ENCODE data around the gene ZNF135. TPM values are rescaled to one million over a fixed set of nuclear protein-coding genes. Genes with fewer than 3 reads are reported as not detected.

The ZNF135 gene
- total and polyA plus RNA-seq, 2 of the 13 experiments (the other 11 are each of a cell fraction or from before 2014, with no cell fraction given) = not detected

GRCh38 chr19:58117841-58118575, 58.9 kb downstream of the ZNF135 start:
- no peak for FAIRE-seq
- WGBS (ENCODE audit: low lambda C conversion rate) = 86% methylated on average over 54 of the region's 77 CpGs

GRCh38 chr19:58118979-58119733, 60.1 kb downstream of the ZNF135 start:
- no peak for FAIRE-seq
- H3K9me3 ChIP-seq (ENCODE audit: low read length) = peaks cover 89% of the 10 kb centered on the region
- H2AFZ ChIP-seq (ENCODE audit: low read length) = no peak overlapping the region
- intact Hi-C loops (cut with micrococcal nuclease; ENCODE audit: unreplicated experiment) (no loop called here), in situ Hi-C loops (cut with HindIII; ENCODE audit: extremely low pct_ligation_motif_present, low pct_unique_long_range_greater_than_20kb) (no loop called here)
- no peak overlapping the region for H3K4me3 ChIP-seq (replicated peaks in 1 of 3; ENCODE audit: insufficient read depth in 1 of 3, low read depth in 2 of 3, low read length in 3 of 3)
- ChIA-PET POLR2A (no interaction called here), CTCF (ENCODE audit: low intra/inter-chr PET ratio, low total read pairs) (no interaction called here)
- H3K79me2 ChIP-seq (ENCODE audit: insufficient read depth, low read length) = no peaks in the 10 kb centered on the region
- H4K20me1 ChIP-seq (ENCODE audit: insufficient read depth, low read length) = no peaks in the 10 kb centered on the region
- BruUV-seq (replicated peaks) = no TSS peak
- no peak overlapping the region for H3K4me2 ChIP-seq (ENCODE audit: low read depth, low read length)
- no peaks in the 10 kb centered on the region for H3K27me3 ChIP-seq (ENCODE audit: control insufficient read depth in 1 of 2, insufficient read depth in 2 of 2, low read length in 2 of 2)
- no peaks in the 10 kb centered on the region for H3K4me1 ChIP-seq (ENCODE audit: insufficient read depth, low read length)
- ATAC-seq = no peak
- DNase-seq (ENCODE audit: low spot score) = no peak
- 56% methylated on average over 5 of the region's 5 CpGs for WGBS (ENCODE audit: low lambda C conversion rate)
- no peak overlapping the region for H3K27ac ChIP-seq (ENCODE audit: extremely low read length, insufficient read depth, low read length)
- no peak overlapping the region for H3K9ac ChIP-seq (ENCODE audit: insufficient read depth, low read depth, low read length)
- no peaks in the 10 kb centered on the region for H3K36me3 ChIP-seq (replicated peaks in 1 of 2; ENCODE audit: control insufficient read depth in 1 of 2, insufficient read depth in 2 of 2, low read length in 2 of 2)
- TF ChIP-seq ZNF710 (CRISPR knock-in tag; IDR thresholded peaks at IDR 0.05; ENCODE audit: borderline replicate concordance) (no peak), NPAS2 (CRISPR knock-in tag; IDR thresholded peaks at IDR 0.05; ENCODE audit: borderline replicate concordance) (no peak), ZNF296 (CRISPR knock-in tag; conservative IDR thresholded peaks at IDR 0.05) (no peak), RERE (CRISPR knock-in tag; IDR thresholded peaks at IDR 0.05; ENCODE audit: low read depth) (no peak), CCAR2 (optimal IDR thresholded peaks at IDR 0.05; ENCODE audit: low read depth, low read length) (no peak), ATAD3A (CRISPR knock-in tag; IDR thresholded peaks at IDR 0.05) (no peak)

More at GRCh38 chr19:58117841-58118575, 58.9 kb downstream of the ZNF135 start:
- in situ Hi-C loops (cut with HindIII; ENCODE audit: extremely low pct_ligation_motif_present, low pct_unique_long_range_greater_than_20kb) (no loop called here), intact Hi-C loops (cut with micrococcal nuclease; ENCODE audit: unreplicated experiment) (no loop called here)
- POLR2A ChIA-PET = no interaction called here
- CTCF ChIA-PET (ENCODE audit: low intra/inter-chr PET ratio, low total read pairs) = no interaction called here
- Histone ChIP-seq H3K9ac (ENCODE audit: insufficient read depth, low read depth, low read length) (no peak overlapping the region), H3K27me3 (ENCODE audit: control insufficient read depth in 1 of 2, insufficient read depth in 2 of 2, low read length in 2 of 2) (no peaks in the 10 kb centered on the region), H3K4me1 (ENCODE audit: insufficient read depth, low read length) (no peaks in the 10 kb centered on the region), H3K9me3 (ENCODE audit: low read length) (peaks cover 88% of the 10 kb centered on the region), H3K79me2 (ENCODE audit: insufficient read depth, low read length) (no peaks in the 10 kb centered on the region), H4K20me1 (ENCODE audit: insufficient read depth, low read length) (no peaks in the 10 kb centered on the region), H3K4me3 (replicated peaks in 1 of 3; ENCODE audit: insufficient read depth in 1 of 3, low read depth in 2 of 3, low read length in 3 of 3) (no peak overlapping the region), H3K36me3 (replicated peaks in 1 of 2; ENCODE audit: control insufficient read depth in 1 of 2, insufficient read depth in 2 of 2, low read length in 2 of 2) (no peaks in the 10 kb centered on the region), H2AFZ (ENCODE audit: low read length) (no peak overlapping the region), H3K27ac (ENCODE audit: extremely low read length, insufficient read depth, low read length) (no peak overlapping the region), H3K4me2 (ENCODE audit: low read depth, low read length) (no peak overlapping the region)
- BruUV-seq (replicated peaks) = no TSS peak
- DNase-seq (ENCODE audit: low spot score) = no peak
- TF ChIP-seq ZNF263 (CRISPR knock-in tag; IDR thresholded peaks at IDR 0.05) = no peak
- ATAC-seq = no peak

Data from HepG2 (cell line).